GM19397 (cell line): ENCODE data around the gene ATP8B1.

Experiments
- ATAC-seq: cut with Tn5 transposase; IDR thresholded peaks from one replicate; pipeline ENCODE4 v1.9.1; 2021; ENCODE audit warnings: mild to moderate bottlenecking, moderate library complexity; ENCODE audit not compliant: unreplicated experiment

Gene ATP8B1

GRCh38 chr18:57794951-57795728 lies 8.0 kb downstream of the ATP8B1 start:
- no peak for ATAC-seq

- ATAC-seq: no peak
Observed at GRCh38 chr18:57793302-57793986, 9.7 kb downstream of the ATP8B1 start.

- ATAC-seq: no peak
Observed at GRCh38 chr18:57792631-57793301, 10.3 kb downstream of the ATP8B1 start.

GRCh38 chr18:57791911-57792310 lies 11.2 kb downstream of the ATP8B1 start:
- ATAC-seq: no peak

- no peak for ATAC-seq
Observed at GRCh38 chr18:57791192-57791591, 11.9 kb downstream of the ATP8B1 start.

GRCh38 chr18:57790316-57790715 lies 12.8 kb downstream of the ATP8B1 start:
- ATAC-seq: no peak

GRCh38 chr18:57789759-57790158 lies 13.4 kb downstream of the ATP8B1 start:
- no peak for ATAC-seq

- no peak for ATAC-seq
Observed at GRCh38 chr18:57789090-57789489, 14.0 kb downstream of the ATP8B1 start.

- ATAC-seq: no peak
Observed at GRCh38 chr18:57787068-57787685, 15.9 kb downstream of the ATP8B1 start.

GRCh38 chr18:57785751-57786437 lies 17.2 kb downstream of the ATP8B1 start:
- ATAC-seq: no peak

GRCh38 chr18:57784801-57785114 lies 18.4 kb downstream of the ATP8B1 start:
- ATAC-seq: no peak

- ATAC-seq: no peak
Observed at GRCh38 chr18:57784034-57784800, 18.9 kb downstream of the ATP8B1 start.

- ATAC-seq: no peak
Observed at GRCh38 chr18:57782049-57782448, 21.1 kb downstream of the ATP8B1 start.

GRCh38 chr18:57780706-57781347 lies 22.3 kb downstream of the ATP8B1 start:
- peak; percentile 75 for ATAC-seq

- no peak for ATAC-seq
Observed at GRCh38 chr18:57780318-57780705, 22.8 kb downstream of the ATP8B1 start.

- ATAC-seq: no peak
Observed at GRCh38 chr18:57776767-57777166, 26.3 kb downstream of the ATP8B1 start.

- no peak for ATAC-seq
Observed at GRCh38 chr18:57776354-57776753, 26.8 kb downstream of the ATP8B1 start.

GRCh38 chr18:57775937-57776336 lies 27.2 kb downstream of the ATP8B1 start:
- no peak for ATAC-seq

- no peak for ATAC-seq
Observed at GRCh38 chr18:57772387-57772799, 30.7 kb downstream of the ATP8B1 start.

- ATAC-seq: no peak
Observed at GRCh38 chr18:57771626-57772025, 31.5 kb downstream of the ATP8B1 start.
